Activated CD4-positive, alpha-beta T cell treated with anti-CD3 and anti-CD28 coated beads, Interleukin-2, amount 50 U/mL, for 4 hours (primary cell): ENCODE results near the gene NR2F1-AS1.

Source experiments
- DNase-seq, 2 experiments: peaks; one replicate each; pipeline ENCODE4 v3.0.0-alpha.2; 2020

NR2F1-AS1 gene

GRCh38 chr5:93378073-93378472, 202.9 kb downstream of the NR2F1-AS1 start:
- DNase-seq, result no peak

DNA sequence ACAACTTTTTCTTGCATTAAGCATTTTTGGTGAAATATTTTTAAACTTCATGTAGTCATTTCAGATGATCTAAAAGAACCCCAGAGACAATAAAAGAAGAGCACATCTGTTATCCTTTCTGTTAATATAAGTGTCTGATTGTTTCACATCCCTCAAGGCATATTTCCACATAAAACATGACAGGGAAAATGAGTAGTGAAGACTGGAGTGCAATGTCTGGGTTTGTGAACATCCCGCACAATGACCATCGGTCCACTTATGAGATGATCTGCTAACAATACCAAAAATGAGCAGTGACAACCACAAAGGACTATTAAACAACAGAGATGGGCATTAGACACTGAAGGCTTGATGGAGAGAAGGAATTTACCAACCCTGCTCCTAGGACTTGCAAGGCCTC, 209.1 kb downstream of the NR2F1-AS1 start:
- DNase-seq, result no peak

DNA sequence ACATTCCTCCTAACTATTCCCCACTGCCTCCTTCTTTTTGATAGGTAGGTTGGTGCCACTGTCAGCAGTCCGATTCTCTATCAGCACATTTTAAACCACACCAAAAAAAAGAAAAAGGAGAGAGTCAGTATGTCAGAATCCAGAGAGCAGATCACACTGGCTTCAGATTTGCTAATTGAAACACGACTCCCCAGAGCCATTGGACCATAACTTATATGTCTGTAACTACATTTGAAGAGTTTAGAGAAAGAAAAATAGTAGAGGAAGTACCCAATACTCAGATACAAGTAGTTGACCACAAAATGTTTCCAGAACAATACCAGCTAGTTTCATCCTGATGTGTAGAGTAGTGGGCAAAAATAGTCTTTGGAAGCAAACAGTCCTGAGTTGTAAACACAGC, 216.6 kb downstream of the NR2F1-AS1 start:
- no peak for DNase-seq

GRCh38 chr5:93360436-93361088, 220.5 kb downstream of the NR2F1-AS1 start:
- no peak for DNase-seq

- DNase-seq, result no peak
These were observed 221.1 kb downstream of the NR2F1-AS1 start for GRCh38 chr5:93359960-93360305.
